ENCODE data around the gene TSSK2. TPM values are rescaled to one million over a fixed set of nuclear protein-coding genes. Genes with fewer than 3 reads are reported as not detected.

The TSSK2 gene
- total RNA-seq, 1 experiment from 2014 or later: not detected

- no peaks in the 10 kb centered on the region for H3K4me1 ChIP-seq (ENCODE audit: control insufficient read depth, insufficient read depth, low read length)
- H3K27ac ChIP-seq (ENCODE audit: low read length): no peak overlapping the region
- no peak overlapping the region for H3K4me3 ChIP-seq (ENCODE audit: low read depth in 2 of 2, low read length in 2 of 2)
- no peak for ATAC-seq
- H3K27me3 ChIP-seq (ENCODE audit: control insufficient read depth, insufficient read depth, low read length): no peaks in the 10 kb centered on the region
- intact Hi-C loops (cut with micrococcal nuclease; ENCODE audit: unreplicated experiment): no loop called here
- H3K9me3 ChIP-seq (ENCODE audit: control insufficient read depth, insufficient read depth, low read depth, low read length): no peaks in the 10 kb centered on the region
- no peak for TF ChIP-seq SIN3A (IDR thresholded peaks at IDR 0.05; ENCODE audit: borderline replicate concordance, insufficient read depth, low read depth, low read length)
- no peak for TF ChIP-seq POLR2AphosphoS5 (IDR thresholded peaks at IDR 0.05; ENCODE audit: low read depth, low read length)
- TF ChIP-seq TCF7L2 (IDR thresholded peaks at IDR 0.05; ENCODE audit: low read depth, low read length): no peak
- no peak for TF ChIP-seq REST (IDR thresholded peaks at IDR 0.05; ENCODE audit: insufficient read depth in 1 of 2, low read depth in 2 of 2, low read length in 1 of 2)
- no peak for TF ChIP-seq CTCF (IDR thresholded peaks at IDR 0.05)
- in situ Hi-C loops (cut with HindIII; ENCODE audit: low pct_unique_long_range_greater_than_20kb, low sequenced_read_pairs): no loop called here
- H3K36me3 ChIP-seq (ENCODE audit: control insufficient read depth, insufficient read depth, low read length): peaks cover 6% of the 10 kb centered on the region
- ChIA-PET CTCF (no interaction called here), POLR2A (no interaction called here)
- no TSS peak for BruUV-seq (replicated peaks)
- DNase-seq (ENCODE audit: low read depth, low spot score): no peak
These were observed 11.3 kb downstream of the TSSK2 start for GRCh38 chr22:19142394-19142793.

- Histone ChIP-seq H3K9me3 (ENCODE audit: control insufficient read depth, insufficient read depth, low read depth, low read length) (no peaks in the 10 kb centered on the region), H3K27ac (ENCODE audit: low read length) (no peak overlapping the region), H3K27me3 (ENCODE audit: control insufficient read depth, insufficient read depth, low read length) (no peaks in the 10 kb centered on the region), H3K36me3 (ENCODE audit: control insufficient read depth, insufficient read depth, low read length) (peaks cover 6% of the 10 kb centered on the region), H3K4me3 (ENCODE audit: low read depth in 2 of 2, low read length in 2 of 2) (peak overlapping the region; percentile 97 to 98), H3K4me1 (ENCODE audit: control insufficient read depth, insufficient read depth, low read length) (no peaks in the 10 kb centered on the region)
- no peak for TF ChIP-seq POLR2AphosphoS5 (IDR thresholded peaks at IDR 0.05; ENCODE audit: low read depth, low read length)
- no peak for TF ChIP-seq SIN3A (IDR thresholded peaks at IDR 0.05; ENCODE audit: borderline replicate concordance, insufficient read depth, low read depth, low read length)
- no peak for TF ChIP-seq TCF7L2 (IDR thresholded peaks at IDR 0.05; ENCODE audit: low read depth, low read length)
- TF ChIP-seq CTCF (IDR thresholded peaks at IDR 0.05): no peak
- no peak for TF ChIP-seq REST (IDR thresholded peaks at IDR 0.05; ENCODE audit: insufficient read depth in 1 of 2, low read depth in 2 of 2, low read length in 1 of 2)
- DNase-seq (ENCODE audit: low read depth, low spot score) (no peak), ATAC-seq (no peak)
- intact Hi-C loops (cut with micrococcal nuclease; ENCODE audit: unreplicated experiment) (no loop called here), in situ Hi-C loops (cut with HindIII; ENCODE audit: low pct_unique_long_range_greater_than_20kb, low sequenced_read_pairs) (no loop called here)
- BruUV-seq (replicated peaks): no TSS peak
- POLR2A ChIA-PET: no interaction called here
- CTCF ChIA-PET: no interaction called here
These were observed 12.1 kb downstream of the TSSK2 start for GRCh38 chr22:19143212-19143611.
